ENCODE measurements around the gene FAM149B1. TPM values are rescaled to one million over a fixed set of nuclear protein-coding genes. Genes with fewer than 3 reads are reported as not detected.

The FAM149B1 gene
- total RNA-seq, 1 donor: 28.5 TPM

- DNase-seq (ENCODE audit: low read depth): no peak
- no peak for TF ChIP-seq CTCF (IDR thresholded peaks at IDR 0.05; ENCODE audit: insufficient read depth, low read depth, low read length)
- H3K4me3 ChIP-seq (ENCODE audit: low read depth, low read length): no peak overlapping the region
These were observed 122.0 kb downstream of the FAM149B1 start for GRCh38 chr10:73289958-73290357.

- DNase-seq (ENCODE audit: low read depth): no peak
- H3K4me3 ChIP-seq (ENCODE audit: low read depth, low read length): no peak overlapping the region
- TF ChIP-seq CTCF (IDR thresholded peaks at IDR 0.05; ENCODE audit: insufficient read depth, low read depth, low read length): no peak
These were observed 125.5 kb downstream of the FAM149B1 start for GRCh38 chr10:73293461-73293860.

Small RNAs within 50 kb of the gene (small RNA-seq; reads per million reads assigned to genes)
- gene RF00019 (not detected), gene RNU6-833P (not detected), gene SNORA11F (790 reads per million, percentile 99 among the genes with 10 or more reads in this experiment)

Other genes with a start within 250 kb of the FAM149B1 start
- gene PLA2G12B, start 213.3 kb upstream of the FAM149B1 start, total RNA-seq: not detected in 2 replicates
- 183 and 323 TPM in 2 replicates for gene P4HA1, start 71.3 kb upstream of the FAM149B1 start, total RNA-seq
- 1.7 and 3.2 TPM in 2 replicates for gene NUDT13, start 57.7 kb upstream of the FAM149B1 start, total RNA-seq
- 31.6 and 33.2 TPM in 2 replicates for gene ECD, start 111 bp upstream of the FAM149B1 start, total RNA-seq
- 23.5 and 28.1 TPM in 2 replicates for gene DNAJC9, start 79.1 kb downstream of the FAM149B1 start, total RNA-seq
- gene MRPS16, start 84.5 kb downstream of the FAM149B1 start, total RNA-seq: 69.6 and 80.7 TPM in 2 replicates
- gene CFAP70, start 190.7 kb downstream of the FAM149B1 start, total RNA-seq: 0.32 and 0.43 TPM in 2 replicates
- 98.6 and 118 TPM in 2 replicates for gene ANXA7, start 245.9 kb downstream of the FAM149B1 start, total RNA-seq